Measurements from ENCODE around the gene GPR45.

Gene GPR45

DNA sequence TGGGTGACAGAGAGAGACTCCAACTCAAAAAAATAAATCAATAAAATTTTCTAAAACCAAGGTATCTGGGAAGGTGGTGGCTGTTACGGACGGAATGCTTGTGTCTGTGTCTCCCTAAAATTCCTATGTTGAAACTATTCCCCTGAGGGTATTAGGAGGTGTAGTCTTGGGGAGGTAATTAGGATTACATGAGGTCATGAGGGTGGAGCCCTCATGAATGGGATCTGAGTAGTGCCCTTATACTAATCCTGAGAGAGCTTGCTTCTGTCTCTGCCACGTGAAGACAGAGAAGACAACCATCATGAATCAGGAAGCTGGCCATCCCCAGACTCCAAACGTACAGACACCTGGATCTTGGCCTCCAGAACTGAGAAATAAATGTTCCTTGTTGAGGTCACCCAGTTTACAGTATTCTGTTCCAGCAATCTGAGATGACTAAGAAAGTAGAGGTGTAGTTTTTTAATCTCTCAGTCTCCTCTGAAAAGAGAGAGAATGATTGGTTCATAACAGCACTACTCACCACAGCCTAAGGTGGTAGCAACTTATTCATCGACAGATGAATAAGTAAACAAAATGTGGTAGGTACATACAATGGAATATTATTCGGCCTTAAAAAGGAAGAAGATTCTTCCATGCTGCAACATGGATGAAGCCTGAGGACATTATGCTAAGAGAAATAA lies 49.6 kb downstream of the GPR45 start:
- no peak for DNase-seq
- no peak overlapping the region for H2AFZ ChIP-seq (ENCODE audit: low read length)
- no peaks in the 10 kb centered on the region for H3K9me3 ChIP-seq (replicated peaks; ENCODE audit: insufficient read depth, low read length)
- no peaks in the 10 kb centered on the region for H3K27me3 ChIP-seq (replicated peaks; ENCODE audit: insufficient read depth, low read length)
- peaks cover 4% of the 10 kb centered on the region; the same call in 1 of the 2 replicates for H4K20me1 ChIP-seq (ENCODE audit: insufficient read depth, low read length)
- no peak overlapping the region for H3K4me2 ChIP-seq (ENCODE audit: low read depth, low read length)
- H3K4me1 ChIP-seq (ENCODE audit: low read length): no peaks in the 10 kb centered on the region
- H3K79me2 ChIP-seq (ENCODE audit: low read length): no peaks in the 10 kb centered on the region
- H3K9ac ChIP-seq (ENCODE audit: low read length): no peak overlapping the region
- no peaks in the 10 kb centered on the region for H3F3A ChIP-seq (ENCODE audit: insufficient read depth, low read length)
- H3K27ac ChIP-seq (ENCODE audit: low read length): no peak overlapping the region
- no peak for TF ChIP-seq EZH2phosphoT487 (IDR thresholded peaks at IDR 0.05; ENCODE audit: low read length)
- TF ChIP-seq EZH2 (optimal IDR thresholded peaks at IDR 0.05; ENCODE audit: low read depth, low read length): no peak
- TF ChIP-seq, protein P1, sequence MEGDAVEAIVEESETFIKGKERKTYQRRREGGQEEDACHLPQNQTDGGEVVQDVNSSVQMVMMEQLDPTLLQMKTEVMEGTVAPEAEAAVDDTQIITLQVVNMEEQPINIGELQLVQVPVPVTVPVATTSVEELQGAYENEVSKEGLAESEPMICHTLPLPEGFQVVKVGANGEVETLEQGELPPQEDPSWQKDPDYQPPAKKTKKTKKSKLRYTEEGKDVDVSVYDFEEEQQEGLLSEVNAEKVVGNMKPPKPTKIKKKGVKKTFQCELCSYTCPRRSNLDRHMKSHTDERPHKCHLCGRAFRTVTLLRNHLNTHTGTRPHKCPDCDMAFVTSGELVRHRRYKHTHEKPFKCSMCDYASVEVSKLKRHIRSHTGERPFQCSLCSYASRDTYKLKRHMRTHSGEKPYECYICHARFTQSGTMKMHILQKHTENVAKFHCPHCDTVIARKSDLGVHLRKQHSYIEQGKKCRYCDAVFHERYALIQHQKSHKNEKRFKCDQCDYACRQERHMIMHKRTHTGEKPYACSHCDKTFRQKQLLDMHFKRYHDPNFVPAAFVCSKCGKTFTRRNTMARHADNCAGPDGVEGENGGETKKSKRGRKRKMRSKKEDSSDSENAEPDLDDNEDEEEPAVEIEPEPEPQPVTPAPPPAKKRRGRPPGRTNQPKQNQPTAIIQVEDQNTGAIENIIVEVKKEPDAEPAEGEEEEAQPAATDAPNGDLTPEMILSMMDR (IDR thresholded peaks at IDR 0.05; ENCODE audit: low read length): no peak
- peaks cover 11% of the 10 kb centered on the region; the same call in 1 of the 2 replicates for H3K36me3 ChIP-seq (replicated peaks; ENCODE audit: insufficient read depth, low read length)
- no peak overlapping the region for H3K4me3 ChIP-seq (ENCODE audit: low read length)
- H3K9me2 ChIP-seq (replicated peaks; ENCODE audit: insufficient read depth, low read length): no peaks in the 10 kb centered on the region

GRCh38 chr2:105291981-105292380 lies 50.4 kb downstream of the GPR45 start:
- no peak for DNase-seq
- no peak overlapping the region for H2AFZ ChIP-seq (ENCODE audit: low read length)
- H3K79me2 ChIP-seq (ENCODE audit: low read length): no peaks in the 10 kb centered on the region
- no peaks in the 10 kb centered on the region for H3K27me3 ChIP-seq (replicated peaks; ENCODE audit: insufficient read depth, low read length)
- no peak overlapping the region for H3K9ac ChIP-seq (ENCODE audit: low read length)
- no peaks in the 10 kb centered on the region for H3K9me3 ChIP-seq (replicated peaks; ENCODE audit: insufficient read depth, low read length)
- H3K36me3 ChIP-seq (replicated peaks; ENCODE audit: insufficient read depth, low read length): peaks cover 12% of the 10 kb centered on the region; the same call in 1 of the 2 replicates
- H4K20me1 ChIP-seq (ENCODE audit: insufficient read depth, low read length): peaks cover 4% of the 10 kb centered on the region; the same call in 1 of the 2 replicates
- no peaks in the 10 kb centered on the region for H3K4me1 ChIP-seq (ENCODE audit: low read length)
- H3K9me2 ChIP-seq (replicated peaks; ENCODE audit: insufficient read depth, low read length): no peaks in the 10 kb centered on the region
- H3K4me3 ChIP-seq (ENCODE audit: low read length): no peak overlapping the region
- TF ChIP-seq, protein P1 (IDR thresholded peaks at IDR 0.05; ENCODE audit: low read length): no peak
- no peak for TF ChIP-seq EZH2phosphoT487 (IDR thresholded peaks at IDR 0.05; ENCODE audit: low read length)
- no peak for TF ChIP-seq EZH2 (optimal IDR thresholded peaks at IDR 0.05; ENCODE audit: low read depth, low read length)
- no peaks in the 10 kb centered on the region for H3F3A ChIP-seq (ENCODE audit: insufficient read depth, low read length)
- no peak overlapping the region for H3K27ac ChIP-seq (ENCODE audit: low read length)
- no peak overlapping the region for H3K4me2 ChIP-seq (ENCODE audit: low read depth, low read length)
